HCT116 (cell line): Measurements from ENCODE around the gene GIT2. TPM values are rescaled to one million over a fixed set of nuclear protein-coding genes. Genes with fewer than 3 reads are reported as not detected.

Experiments
- ATAC-seq: fragments of 200-7000 bp; cut with Tn5 transposase; 2 replicates; pipeline ENCODE4 v1.9.1; 2020; ENCODE audit warnings: mild to moderate bottlenecking, moderate library complexity
- BruUV-seq: library from RNA; stranded (reverse); fragments of 400-500 nt; replicated peaks from 2 replicates; lab custom pipeline; 2021; lab: Mats Ljungman, UMichigan
- CTCF ChIA-PET: fragments of 300-600 bp; sonication (Branson Sonifier 250); formaldehyde crosslinking; loops from one replicate; lab custom pipeline; 2021; ENCODE audit warnings: antibody characterized with exemption; lab: Charles Lee
- POLR2A ChIA-PET: fragments of 300-600, 350-600 bp; sonication (Branson Sonifier 250); formaldehyde crosslinking; loops from one replicate; lab custom pipeline; 2021; ENCODE audit warnings: antibody characterized with exemption; lab: Charles Lee
- RAD21 ChIA-PET, 2 experiments: fragments of 300-600 bp; sonication (Branson Sonifier 250); formaldehyde crosslinking; loops; one replicate each; lab custom pipeline; 2023; ENCODE audit warnings: low total read pairs in 2 of 2; ENCODE audit not compliant: uncharacterized antibody in 2 of 2, unreplicated experiment in 2 of 2, low non-redundant PET in 1 of 2; lab: Charles Lee
- DNase-seq: peaks from one replicate; pipeline ENCODE4 v3.0.0-alpha.2; 2010; ENCODE audit warnings: low read depth, low spot score
- H2AFZ ChIP-seq: fragments of 200-600 bp; shearing (Covaris generic), sonication (generic); 2 replicates; pipeline ENCODE4 v1.6.1; 2017; ENCODE audit warnings: low read depth, mixed run types, mixed read lengths, antibody characterized with exemption, low read length; ENCODE audit not compliant: poor library complexity, severe bottlenecking
- H3K27ac ChIP-seq: 2 replicates; pipeline ENCODE4 v1.5.1; 2012; ENCODE audit warnings: low read depth, low read length
- H3K27me3 ChIP-seq: fragments of 200-600 bp; sonication (generic); 2 replicates; pipeline ENCODE4 v1.6.1; 2016; ENCODE audit warnings: mixed run types, low read length, mixed read lengths; ENCODE audit not compliant: insufficient read depth
- H3K36me3 ChIP-seq, 2 experiments: fragments of 200-500 bp in 1 of 2; fragments of 200-600 bp in 1 of 2; sonication (Bioruptor generic) in 1 of 2; sonication (generic) in 1 of 2; 2 replicates each; pipeline versions ENCODE4 v1.5.1 to v1.6.1; 2014 to 2016; ENCODE audit warnings: low read length in 2 of 2, inconsistent platforms in 1 of 2, mixed read lengths in 1 of 2, mixed run types in 1 of 2; ENCODE audit not compliant: insufficient read depth in 2 of 2, control insufficient read depth in 1 of 2
- H3K4me1 ChIP-seq, 2 experiments: fragments of 200-600 bp in 1 of 2; sonication (generic) in 1 of 2; 2 replicates each; pipeline versions ENCODE4 v1.5.1 to v1.6.1; 2012 to 2017; ENCODE audit warnings: low read length in 2 of 2, inconsistent platforms in 1 of 2, mild to moderate bottlenecking in 1 of 2, mixed read lengths in 1 of 2, mixed run types in 1 of 2, moderate library complexity in 1 of 2; ENCODE audit not compliant: insufficient read depth in 2 of 2, control insufficient read depth in 1 of 2
- H3K4me2 ChIP-seq: fragments of 200-600 bp; sonication (generic); 2 replicates; pipeline ENCODE4 v1.6.1; 2017; ENCODE audit warnings: mixed run types, low read length, mixed read lengths
- H3K4me3 ChIP-seq, 2 experiments: fragments of 200-600 bp in 1 of 2; sonication (generic) in 1 of 2; replicated peaks in 1 of 2; 2 replicates each; pipeline ENCODE4 v1.5.1; 2011 to 2016; ENCODE audit warnings: low read length in 2 of 2, control low read depth in 1 of 2, low read depth in 1 of 2, mild to moderate bottlenecking in 1 of 2, mixed read lengths in 1 of 2, mixed run types in 1 of 2
- H3K79me2 ChIP-seq: fragments of 200-600 bp; sonication (generic); 2 replicates; pipeline ENCODE4 v1.6.1; 2017; ENCODE audit warnings: mild to moderate bottlenecking, mixed run types, low read length, moderate library complexity, mixed read lengths; ENCODE audit not compliant: insufficient read depth
- H3K9ac ChIP-seq: fragments of 200-600 bp; sonication (generic); 2 replicates; pipeline ENCODE4 v1.6.1; 2016; ENCODE audit warnings: low read length, mixed read lengths
- H3K9me2 ChIP-seq: fragments of 200-600 bp; sonication (generic), shearing (Covaris generic); 2 replicates; pipeline ENCODE4 v1.6.1; 2017; ENCODE audit warnings: mixed run types, mild to moderate bottlenecking, moderate library complexity; ENCODE audit not compliant: insufficient read depth
- H3K9me3 ChIP-seq, 2 experiments: fragments of 200-500 bp in 1 of 2; fragments of 200-600 bp in 1 of 2; sonication (Bioruptor generic) in 1 of 2; sonication (generic) in 1 of 2; 2 replicates each; pipeline ENCODE4 v1.6.1; 2014 to 2017; ENCODE audit warnings: low read length in 2 of 2, mixed read lengths in 2 of 2, inconsistent platforms in 1 of 2, low read depth in 1 of 2, mild to moderate bottlenecking in 1 of 2, mixed run types in 1 of 2, moderate library complexity in 1 of 2; ENCODE audit not compliant: control insufficient read depth in 1 of 2, insufficient read depth in 1 of 2
- H4K20me1 ChIP-seq: fragments of 200-600 bp; sonication (generic), shearing (Covaris generic); 2 replicates; pipeline ENCODE4 v1.6.1; 2017; ENCODE audit warnings: mixed run types, mild to moderate bottlenecking, moderate library complexity; ENCODE audit not compliant: insufficient read depth
- EGR1 ChIP-seq: IDR thresholded peaks from 2 replicates; pipeline ENCODE4 v1.6.1; 2012; ENCODE audit warnings: low read depth
- FOSL1 ChIP-seq: IDR thresholded peaks from 2 replicates; pipeline ENCODE4 v1.6.1; 2012; ENCODE audit warnings: low read depth
- JUND ChIP-seq: IDR thresholded peaks from 2 replicates; pipeline ENCODE4 v1.6.1; 2012
- SP1 ChIP-seq: IDR thresholded peaks from 2 replicates; pipeline ENCODE4 v1.6.1; 2012; ENCODE audit warnings: low read depth
- TCF7L2 ChIP-seq: IDR thresholded peaks from 2 replicates; pipeline ENCODE4 v1.7.0; 2011; ENCODE audit warnings: borderline replicate concordance, inconsistent platforms; ENCODE audit not compliant: insufficient read depth, insufficient read length; ENCODE audit errors: extremely low read depth
- ZFX ChIP-seq: fragments of 450-650 bp; IDR thresholded peaks from 2 replicates; pipeline ENCODE4 v1.6.1; 2017
- ZNF274 ChIP-seq: fragments of 200-500 bp; sonication (Bioruptor generic); IDR thresholded peaks from 2 replicates; pipeline ENCODE4 v1.6.1; 2014; ENCODE audit warnings: mild to moderate bottlenecking, low read depth, low read length, inconsistent platforms
- intact Hi-C: fragments of 100-400 bp; cut with micrococcal nuclease; formaldehyde crosslinking; loops from 2 replicates; pipeline ENCODE4 v1.10.0; 2022
- total RNA-seq: library from RNA; stranded (reverse); gene quantifications from one replicate; pipeline ENCODE4 v1.2.1, GENCODE V29; 2021; ENCODE audit not compliant: unreplicated experiment

Gene GIT2
- total RNA-seq, 1 experiment from 2014 or later, result 21.5 TPM

GRCh38 chr12:110035534-110036104 lies 39.5 kb upstream of the GIT2 start:
- H3K4me2 ChIP-seq, result no peak overlapping the region
- H3K4me3 ChIP-seq, result no peak overlapping the region
- no peak for DNase-seq
- peaks cover 2 to 10% of the 10 kb centered on the region in 2 experiments; a peak in 2 of 4 replicates for H3K36me3 ChIP-seq
- no peak overlapping the region for H3K9ac ChIP-seq
- no peaks in the 10 kb centered on the region for H4K20me1 ChIP-seq
- no peaks in the 10 kb centered on the region for H3K9me2 ChIP-seq
- intact Hi-C loops, result loop anchor here (1.0 to 5.0 kb wide), 2 partner anchors 101 to 183 kb away; no protein-coding TSS in a partner anchor
- no peak overlapping the region for H3K27ac ChIP-seq
- H3K9me3 ChIP-seq, result no peaks in the 10 kb centered on the region
- CTCF ChIA-PET, result no interaction called here
- H3K27me3 ChIP-seq, result no peaks in the 10 kb centered on the region
- H3K79me2 ChIP-seq, result no peaks in the 10 kb centered on the region; the same call in 1 of the 2 replicates
- RAD21 ChIA-PET, result no interaction called here
- TF ChIP-seq ZFX (no peak), ZNF274 (no peak), TCF7L2 (no peak), JUND (no peak)
- TF ChIP-seq, all 23 proteins: peak for 0
- no peak for ATAC-seq
- Histone ChIP-seq H2AFZ (no peak overlapping the region), H3K4me1 (peaks cover 12 to 13% of the 10 kb centered on the region in 2 experiments)
- POLR2A ChIA-PET, result no interaction called here
- no TSS peak for BruUV-seq

DNA sequence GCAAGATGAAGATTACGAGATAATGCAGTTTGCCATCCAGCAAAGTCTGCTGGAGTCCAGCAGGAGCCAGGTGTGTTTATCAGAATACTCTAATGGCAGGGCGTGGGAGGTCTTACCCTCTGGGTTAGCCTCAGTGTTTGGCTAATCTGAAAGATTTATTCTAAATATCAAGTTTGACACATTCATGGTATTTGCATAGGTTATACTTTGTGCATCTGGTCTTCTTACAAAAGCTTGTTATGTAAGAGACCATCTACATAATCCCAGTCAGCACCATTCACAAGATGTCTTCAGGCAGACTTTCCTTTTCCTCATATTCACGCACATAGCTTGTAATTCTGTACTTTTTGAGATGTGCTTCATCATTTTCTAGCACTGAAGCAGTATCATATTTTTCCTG lies 37.7 kb upstream of the GIT2 start:
- TF ChIP-seq EGR1 (no peak), TCF7L2 (no peak), SP1 (no peak), FOSL1 (no peak)
- CTCF ChIA-PET, result no interaction called here
- Histone ChIP-seq H3K4me3 (no peak overlapping the region), H3K9me2 (no peaks in the 10 kb centered on the region), H3K4me1 (peaks cover 4% of the 10 kb centered on the region in 2 experiments), H3K9me3 (no peaks in the 10 kb centered on the region), H2AFZ (no peak overlapping the region), H3K36me3 (peaks cover 2 to 16% of the 10 kb centered on the region in 2 experiments; a peak in 2 of 4 replicates), H3K4me2 (no peak overlapping the region), H3K27me3 (no peaks in the 10 kb centered on the region), H3K79me2 (no peaks in the 10 kb centered on the region; the same call in 1 of the 2 replicates), H3K9ac (no peak overlapping the region), H3K27ac (no peak overlapping the region), H4K20me1 (no peaks in the 10 kb centered on the region)
- no peak for DNase-seq
- ATAC-seq, result no peak
- RAD21 ChIA-PET, result no interaction called here
- POLR2A ChIA-PET, result no interaction called here
- no TSS peak for BruUV-seq
- intact Hi-C loops, result no loop called here
